ENCODE results near the gene ARHGAP10. TPM values are rescaled to one million over a fixed set of nuclear protein-coding genes. Genes with fewer than 3 reads are reported as not detected.

ARHGAP10 gene
- total RNA-seq, 1 experiment from 2014 or later = 36.6 TPM

GRCh38 chr4:147899512-147899911 lies 167.6 kb downstream of the ARHGAP10 start:
- DNase-seq = no peak
- Histone ChIP-seq H3K36me3 (ENCODE audit: control insufficient read depth, insufficient read depth, low read length) (no peaks in the 10 kb centered on the region), H3K9me3 (peaks cover 4% of the 10 kb centered on the region; the same call in 1 of the 2 replicates), H3K4me3 (ENCODE audit: low read depth, low read length) (no peak overlapping the region), H3K4me1 (no peaks in the 10 kb centered on the region), H3K27me3 (replicated peaks; ENCODE audit: control insufficient read depth, insufficient read depth, low read length) (no peaks in the 10 kb centered on the region)
- ChIA-PET CTCF (no interaction called here), POLR2A (no interaction called here)
- Mint-ChIP-seq H3K27ac (ENCODE audit: unreplicated experiment) (no peak overlapping the region), H3K9me3 (ENCODE audit: unreplicated experiment) (peaks cover 2% of the 10 kb centered on the region), H3K27me3 (ENCODE audit: insufficient read depth, unreplicated experiment) (no peaks in the 10 kb centered on the region), H3K4me1 (ENCODE audit: low read depth, unreplicated experiment) (no peaks in the 10 kb centered on the region), H3K36me3 (ENCODE audit: insufficient read depth, unreplicated experiment) (peaks cover 13% of the 10 kb centered on the region), H3K4me3 (ENCODE audit: unreplicated experiment) (no peak overlapping the region)
- no TSS peak for BruUV-seq (replicated peaks)
- no peak for TF ChIP-seq CTCF (IDR thresholded peaks at IDR 0.05; ENCODE audit: insufficient read depth in 1 of 2, low read depth in 1 of 2, low read length in 1 of 2, severe bottlenecking in 1 of 2, unreplicated experiment in 1 of 2)
- intact Hi-C loops (cut with micrococcal nuclease; ENCODE audit: unreplicated experiment) = no loop called here

DNA sequence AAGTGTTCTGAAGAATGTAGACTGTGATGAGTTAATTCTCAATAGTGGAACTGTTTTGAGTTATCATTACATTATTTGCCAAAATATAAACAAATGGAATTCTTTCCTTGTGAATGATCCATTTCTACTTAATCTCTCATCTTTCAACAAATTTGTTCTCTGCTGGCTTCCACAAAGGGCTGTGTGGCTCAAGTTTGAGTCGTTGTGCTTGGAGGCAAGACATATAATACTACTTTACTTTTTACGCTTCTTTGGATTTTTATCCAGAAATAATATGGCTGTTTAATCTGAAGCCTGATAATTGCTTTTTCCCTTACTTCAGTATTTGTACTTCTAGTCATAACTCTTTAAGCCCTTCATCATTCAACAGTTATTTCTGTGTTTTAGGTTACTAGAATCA lies 169.5 kb downstream of the ARHGAP10 start:
- H3K4me1 ChIP-seq = no peaks in the 10 kb centered on the region
- POLR2A ChIA-PET = no interaction called here
- H3K27ac Mint-ChIP-seq (ENCODE audit: unreplicated experiment) = no peak overlapping the region
- H3K27me3 Mint-ChIP-seq (ENCODE audit: insufficient read depth, unreplicated experiment) = no peaks in the 10 kb centered on the region
- intact Hi-C loops (cut with micrococcal nuclease; ENCODE audit: unreplicated experiment) = no loop called here
- CTCF ChIA-PET = no interaction called here
- no TSS peak for BruUV-seq (replicated peaks)
- TF ChIP-seq CTCF (IDR thresholded peaks at IDR 0.05; ENCODE audit: insufficient read depth in 1 of 2, low read depth in 1 of 2, low read length in 1 of 2, severe bottlenecking in 1 of 2, unreplicated experiment in 1 of 2) = no peak
- H3K9me3 ChIP-seq = no peaks in the 10 kb centered on the region
- DNase-seq = no peak
- no peaks in the 10 kb centered on the region for H3K4me1 Mint-ChIP-seq (ENCODE audit: low read depth, unreplicated experiment)
- H3K36me3 Mint-ChIP-seq (ENCODE audit: insufficient read depth, unreplicated experiment) = peaks cover 13% of the 10 kb centered on the region
- H3K36me3 ChIP-seq (ENCODE audit: control insufficient read depth, insufficient read depth, low read length) = no peaks in the 10 kb centered on the region
- H3K4me3 ChIP-seq (ENCODE audit: low read depth, low read length) = no peak overlapping the region
- H3K4me3 Mint-ChIP-seq (ENCODE audit: unreplicated experiment) = no peak overlapping the region
- no peaks in the 10 kb centered on the region for H3K9me3 Mint-ChIP-seq (ENCODE audit: unreplicated experiment)
- no peaks in the 10 kb centered on the region for H3K27me3 ChIP-seq (replicated peaks; ENCODE audit: control insufficient read depth, insufficient read depth, low read length)

DNA sequence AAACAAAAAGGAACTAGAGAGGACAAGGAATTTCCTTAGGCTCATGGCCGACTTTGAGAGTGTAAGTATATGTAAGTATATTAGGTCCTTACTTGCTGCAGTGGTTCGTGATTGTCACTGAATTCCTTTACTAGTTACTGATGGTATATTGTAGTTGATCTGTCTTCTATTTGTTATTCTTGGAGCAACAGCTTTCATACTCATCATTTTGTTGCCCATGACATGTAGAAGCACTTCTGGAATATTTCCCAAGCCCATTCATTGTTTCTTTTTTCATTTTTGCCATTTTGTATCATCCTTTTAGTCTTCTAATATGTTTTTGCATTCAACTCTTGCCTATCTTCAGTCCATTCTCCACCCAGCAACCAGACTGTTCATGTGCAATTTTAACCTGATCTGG lies 170.0 kb downstream of the ARHGAP10 start:
- no peak for TF ChIP-seq CTCF (IDR thresholded peaks at IDR 0.05; ENCODE audit: insufficient read depth in 1 of 2, low read depth in 1 of 2, low read length in 1 of 2, severe bottlenecking in 1 of 2, unreplicated experiment in 1 of 2)
- Histone ChIP-seq H3K4me1 (no peaks in the 10 kb centered on the region), H3K36me3 (ENCODE audit: control insufficient read depth, insufficient read depth, low read length) (no peaks in the 10 kb centered on the region), H3K4me3 (ENCODE audit: low read depth, low read length) (no peak overlapping the region), H3K27me3 (replicated peaks; ENCODE audit: control insufficient read depth, insufficient read depth, low read length) (no peaks in the 10 kb centered on the region), H3K9me3 (no peaks in the 10 kb centered on the region)
- no peak overlapping the region for H3K27ac Mint-ChIP-seq (ENCODE audit: unreplicated experiment)
- ChIA-PET POLR2A (no interaction called here), CTCF (no interaction called here)
- H3K4me1 Mint-ChIP-seq (ENCODE audit: low read depth, unreplicated experiment) = no peaks in the 10 kb centered on the region
- H3K36me3 Mint-ChIP-seq (ENCODE audit: insufficient read depth, unreplicated experiment) = peaks cover 13% of the 10 kb centered on the region
- H3K27me3 Mint-ChIP-seq (ENCODE audit: insufficient read depth, unreplicated experiment) = no peaks in the 10 kb centered on the region
- DNase-seq = no peak
- no peak overlapping the region for H3K4me3 Mint-ChIP-seq (ENCODE audit: unreplicated experiment)
- intact Hi-C loops (cut with micrococcal nuclease; ENCODE audit: unreplicated experiment) = no loop called here
- no peaks in the 10 kb centered on the region for H3K9me3 Mint-ChIP-seq (ENCODE audit: unreplicated experiment)
- no TSS peak for BruUV-seq (replicated peaks)
